Mammary epithelial cell (primary cell): Measurements from ENCODE around the gene TUBE1.

Source experiments
- EZH2 ChIP-seq: IDR thresholded peaks from 2 replicates; pipeline ENCODE4 v1.6.1; 2012; ENCODE audit warnings: low read length, inconsistent platforms, borderline replicate concordance
- TF ChIP-seq, protein P1 (sequence below), 2 donors: IDR thresholded peaks in 1 of 2; conservative IDR thresholded peaks in 1 of 2; 2 replicates each; pipeline ENCODE4 v1.5.1; 2011 to 2012; ENCODE audit warnings: inconsistent platforms in 2 of 2, low read length in 2 of 2, mild to moderate bottlenecking in 2 of 2, control low read depth in 1 of 2, low read depth in 1 of 2; ENCODE audit not compliant: insufficient read depth in 1 of 2; ENCODE audit errors: extremely low read depth in 1 of 2

- TF ChIP-seq, protein P1, sequence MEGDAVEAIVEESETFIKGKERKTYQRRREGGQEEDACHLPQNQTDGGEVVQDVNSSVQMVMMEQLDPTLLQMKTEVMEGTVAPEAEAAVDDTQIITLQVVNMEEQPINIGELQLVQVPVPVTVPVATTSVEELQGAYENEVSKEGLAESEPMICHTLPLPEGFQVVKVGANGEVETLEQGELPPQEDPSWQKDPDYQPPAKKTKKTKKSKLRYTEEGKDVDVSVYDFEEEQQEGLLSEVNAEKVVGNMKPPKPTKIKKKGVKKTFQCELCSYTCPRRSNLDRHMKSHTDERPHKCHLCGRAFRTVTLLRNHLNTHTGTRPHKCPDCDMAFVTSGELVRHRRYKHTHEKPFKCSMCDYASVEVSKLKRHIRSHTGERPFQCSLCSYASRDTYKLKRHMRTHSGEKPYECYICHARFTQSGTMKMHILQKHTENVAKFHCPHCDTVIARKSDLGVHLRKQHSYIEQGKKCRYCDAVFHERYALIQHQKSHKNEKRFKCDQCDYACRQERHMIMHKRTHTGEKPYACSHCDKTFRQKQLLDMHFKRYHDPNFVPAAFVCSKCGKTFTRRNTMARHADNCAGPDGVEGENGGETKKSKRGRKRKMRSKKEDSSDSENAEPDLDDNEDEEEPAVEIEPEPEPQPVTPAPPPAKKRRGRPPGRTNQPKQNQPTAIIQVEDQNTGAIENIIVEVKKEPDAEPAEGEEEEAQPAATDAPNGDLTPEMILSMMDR (conservative IDR thresholded peaks at IDR 0.05 in 1 of 2, IDR thresholded peaks at IDR 0.05 in 1 of 2; ENCODE audit: extremely low read depth in 1 of 2, insufficient read depth in 1 of 2, low read depth in 1 of 2, low read length in 2 of 2), result no peak
- no peak for TF ChIP-seq EZH2
Observed at GRCh38 chr6:112033791-112034615, 53.3 kb downstream of the TUBE1 start.
